ENCODE results near the gene CCDC142. TPM values are rescaled to one million over a fixed set of nuclear protein-coding genes. Genes with fewer than 3 reads are reported as not detected.

The CCDC142 gene
- total RNA-seq, 1 experiment from 2014 or later = 15.7 TPM

GRCh38 chr2:74429487-74430451 lies 53.0 kb downstream of the CCDC142 start:
- in situ Hi-C loops (cut with HindIII; ENCODE audit: low sequenced_read_pairs) = no loop called here
- no peak for DNase-seq (ENCODE audit: low spot score)

GRCh38 chr2:74428675-74429074 lies 54.1 kb downstream of the CCDC142 start:
- in situ Hi-C loops (cut with HindIII; ENCODE audit: low sequenced_read_pairs) = no loop called here
- DNase-seq (ENCODE audit: low spot score) = no peak

GRCh38 chr2:74427551-74427950 lies 55.2 kb downstream of the CCDC142 start:
- in situ Hi-C loops (cut with HindIII; ENCODE audit: low sequenced_read_pairs) = no loop called here
- DNase-seq (ENCODE audit: low spot score) = no peak

GRCh38 chr2:74426181-74426758 lies 56.5 kb downstream of the CCDC142 start:
- in situ Hi-C loops (cut with HindIII; ENCODE audit: low sequenced_read_pairs) = no loop called here
- DNase-seq (ENCODE audit: low spot score) = no peak

- DNase-seq (ENCODE audit: low spot score) = no peak
- in situ Hi-C loops (cut with HindIII; ENCODE audit: low sequenced_read_pairs) = no loop called here
Measured at GRCh38 chr2:74425523-74425922, 57.3 kb downstream of the CCDC142 start.

- in situ Hi-C loops (cut with HindIII; ENCODE audit: low sequenced_read_pairs) = no loop called here
- no peak for DNase-seq (ENCODE audit: low spot score)
Measured at GRCh38 chr2:74424995-74425406, 57.8 kb downstream of the CCDC142 start.

- no peak for DNase-seq (ENCODE audit: low spot score)
- in situ Hi-C loops (cut with HindIII; ENCODE audit: low sequenced_read_pairs) = no loop called here
Measured at GRCh38 chr2:74424139-74424992, 58.4 kb downstream of the CCDC142 start.

Other genes with a start within 250 kb of the CCDC142 start
- not detected in 2 replicates for gene SLC4A5, start 139.6 kb downstream of the CCDC142 start, total RNA-seq (2014; rRNA removed; shearing (Covaris generic))
- gene DCTN1, start 102.7 kb downstream of the CCDC142 start, total RNA-seq (2014; rRNA removed; shearing (Covaris generic)) = 124 and 145 TPM in 2 replicates
- gene C2orf81, start 61.4 kb downstream of the CCDC142 start, total RNA-seq (2014; rRNA removed; shearing (Covaris generic)) = 0.95 and 2.8 TPM in 2 replicates
- 88.5 and 104 TPM in 2 replicates for gene WDR54, start 61.3 kb downstream of the CCDC142 start, total RNA-seq (2014; rRNA removed; shearing (Covaris generic))
- gene RTKN, start 41.1 kb downstream of the CCDC142 start, total RNA-seq (2014; rRNA removed; shearing (Covaris generic)) = 46.5 and 56.2 TPM in 2 replicates
- 7.8 and 15.7 TPM in 2 replicates for gene INO80B, start 27.9 kb downstream of the CCDC142 start, total RNA-seq (2014; rRNA removed; shearing (Covaris generic))
- gene WBP1, start 24.6 kb downstream of the CCDC142 start, total RNA-seq (2014; rRNA removed; shearing (Covaris generic)) = 59.6 and 72.2 TPM in 2 replicates
- 77.5 and 88.6 TPM in 2 replicates for gene MOGS, start 17.6 kb downstream of the CCDC142 start, total RNA-seq (2014; rRNA removed; shearing (Covaris generic))
- gene MRPL53, start 10.3 kb downstream of the CCDC142 start, total RNA-seq (2014; rRNA removed; shearing (Covaris generic)) = 33.2 and 58.9 TPM in 2 replicates
- gene TTC31, start 83 bp upstream of the CCDC142 start, total RNA-seq (2014; rRNA removed; shearing (Covaris generic)) = 21.7 and 34.6 TPM in 2 replicates
- gene LBX2, start 16.6 kb upstream of the CCDC142 start, total RNA-seq (2014; rRNA removed; shearing (Covaris generic)) = not detected in 2 replicates
- 38.2 and 39.9 TPM in 2 replicates for gene PCGF1, start 24.7 kb upstream of the CCDC142 start, total RNA-seq (2014; rRNA removed; shearing (Covaris generic))
- not detected in 2 replicates for gene TLX2, start 31.5 kb upstream of the CCDC142 start, total RNA-seq (2014; rRNA removed; shearing (Covaris generic))
- gene DQX1, start 43.2 kb upstream of the CCDC142 start, total RNA-seq (2014; rRNA removed; shearing (Covaris generic)) = 0.81 TPM in 1 of 2 replicates, not detected in the other
- gene AUP1, start 46.7 kb upstream of the CCDC142 start, total RNA-seq (2014; rRNA removed; shearing (Covaris generic)) = 120 and 137 TPM in 2 replicates
- 62.1 and 62.8 TPM in 2 replicates for gene HTRA2, start 46.9 kb upstream of the CCDC142 start, total RNA-seq (2014; rRNA removed; shearing (Covaris generic))
- gene LOXL3, start 70.9 kb upstream of the CCDC142 start, total RNA-seq (2014; rRNA removed; shearing (Covaris generic)) = 11.4 and 14.4 TPM in 2 replicates
- gene DOK1, start 71.7 kb upstream of the CCDC142 start, total RNA-seq (2014; rRNA removed; shearing (Covaris generic)) = 28.7 and 41.5 TPM in 2 replicates
- 0.12 TPM in 1 of 2 replicates, not detected in the other for gene M1AP, start 165.3 kb upstream of the CCDC142 start, total RNA-seq (2014; rRNA removed; shearing (Covaris generic))
- gene SEMA4F, start 171.2 kb upstream of the CCDC142 start, total RNA-seq (2014; rRNA removed; shearing (Covaris generic)) = 8.9 and 13.9 TPM in 2 replicates

Data from G401 (cell line).